SK-N-MC (cell line): ENCODE data around the gene TTBK1.
"Not testable (repeated sequence)": the region's sequence is repeated elsewhere in the genome, so short reads cannot be mapped to it uniquely, and the experiment has no call there.

ENCODE experiments used
- DNase-seq: peaks from one replicate; pipeline ENCODE4 v3.0.0-alpha.2; 2011; ENCODE audit warnings: low read depth, low spot score
- H3K27ac ChIP-seq: fragments of 200-600 bp; sonication (generic); 2 replicates; pipeline ENCODE4 v1.5.1; 2016; ENCODE audit warnings: mixed run types
- H3K36me3 ChIP-seq: fragments of 200-600 bp; sonication (generic); 2 replicates; pipeline ENCODE4 v1.6.1; 2017; ENCODE audit warnings: antibody characterized with exemption, low read length, mixed read lengths; ENCODE audit not compliant: insufficient read depth
- H3K4me3 ChIP-seq: fragments of 200-600 bp; sonication (generic); 2 replicates; pipeline ENCODE4 v1.5.1; 2016
- H3K9ac ChIP-seq: fragments of 200-600 bp; sonication (generic); 2 replicates; pipeline ENCODE4 v1.8.0; 2017; ENCODE audit warnings: mixed run types, mixed read lengths; ENCODE audit not compliant: insufficient read length
- H3K9me3 ChIP-seq: fragments of 200-600 bp; sonication (generic); 2 replicates; pipeline ENCODE4 v1.6.1; 2017; ENCODE audit warnings: low read depth, mild to moderate bottlenecking, antibody characterized with exemption, low read length, moderate library complexity, mixed read lengths
- EZH2 ChIP-seq: fragments of 200-600 bp; sonication (generic); IDR thresholded peaks from one replicate; pipeline ENCODE4 v1.6.1; 2017; ENCODE audit warnings: antibody characterized with exemption
- FOXP2 ChIP-seq: optimal IDR thresholded peaks from 2 replicates; pipeline ENCODE3; 2011; ENCODE audit warnings: mild to moderate bottlenecking, moderate library complexity; ENCODE audit not compliant: insufficient read depth; ENCODE audit errors: extremely low read length, control extremely low read depth
- POLR2AphosphoS5 ChIP-seq: IDR thresholded peaks from 2 replicates; pipeline ENCODE4 v1.6.1; 2012; ENCODE audit warnings: mild to moderate bottlenecking, low read depth, low read length, borderline replicate concordance

TTBK1 gene

GRCh38 chr6:43299338-43300293, 56.3 kb downstream of the TTBK1 start:
- DNase-seq, result no peak
- H3K27ac ChIP-seq, result no peak overlapping the region
- no peak overlapping the region for H3K4me3 ChIP-seq
- no peaks in the 10 kb centered on the region for H3K9me3 ChIP-seq
- TF ChIP-seq POLR2AphosphoS5, result no peak
- TF ChIP-seq FOXP2, result no peak
- no peak for TF ChIP-seq EZH2
- no peak overlapping the region for H3K9ac ChIP-seq
- H3K36me3 ChIP-seq, result no peaks in the 10 kb centered on the region

DNA sequence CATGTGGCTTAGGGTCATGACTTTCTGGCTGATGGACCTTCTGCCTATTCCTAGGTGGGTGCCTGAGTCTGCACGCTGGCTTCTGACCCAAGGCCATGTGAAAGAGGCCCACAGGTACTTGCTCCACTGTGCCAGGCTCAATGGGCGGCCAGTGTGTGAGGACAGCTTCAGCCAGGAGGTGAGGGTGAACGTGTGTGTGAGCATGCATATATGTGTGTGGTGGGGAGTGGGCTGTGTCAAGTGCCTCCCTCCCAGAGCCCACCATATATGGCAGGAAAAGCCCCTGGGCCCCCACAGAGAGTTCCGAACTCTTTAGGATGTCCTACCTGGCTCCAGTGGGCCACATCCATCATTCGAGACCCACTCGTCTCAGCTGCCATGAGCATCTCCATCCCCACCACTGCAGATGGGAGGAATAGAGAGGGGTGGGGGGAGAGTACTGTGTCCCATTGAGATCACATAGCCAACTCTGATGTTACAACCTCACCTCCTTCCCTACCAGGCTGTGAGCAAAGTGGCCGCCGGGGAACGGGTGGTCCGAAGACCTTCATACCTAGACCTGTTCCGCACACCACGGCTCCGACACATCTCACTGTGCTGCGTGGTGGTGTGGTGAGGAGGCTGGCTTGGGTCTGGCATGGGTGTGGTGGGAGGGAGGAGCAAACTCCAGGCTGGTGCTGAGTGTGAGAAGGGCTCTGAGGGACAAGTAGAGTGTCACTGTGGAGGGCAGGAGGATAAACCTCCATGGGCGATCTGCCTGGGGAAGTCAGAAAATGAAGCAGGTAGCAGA, 58.0 kb downstream of the TTBK1 start:
- Histone ChIP-seq H3K27ac (no peak overlapping the region), H3K9me3 (no peaks in the 10 kb centered on the region), H3K4me3 (no peak overlapping the region), H3K36me3 (no peaks in the 10 kb centered on the region), H3K9ac (no peak overlapping the region)
- DNase-seq, result no peak
- no peak for TF ChIP-seq EZH2
- TF ChIP-seq FOXP2, result no peak
- TF ChIP-seq POLR2AphosphoS5, result no peak

DNA sequence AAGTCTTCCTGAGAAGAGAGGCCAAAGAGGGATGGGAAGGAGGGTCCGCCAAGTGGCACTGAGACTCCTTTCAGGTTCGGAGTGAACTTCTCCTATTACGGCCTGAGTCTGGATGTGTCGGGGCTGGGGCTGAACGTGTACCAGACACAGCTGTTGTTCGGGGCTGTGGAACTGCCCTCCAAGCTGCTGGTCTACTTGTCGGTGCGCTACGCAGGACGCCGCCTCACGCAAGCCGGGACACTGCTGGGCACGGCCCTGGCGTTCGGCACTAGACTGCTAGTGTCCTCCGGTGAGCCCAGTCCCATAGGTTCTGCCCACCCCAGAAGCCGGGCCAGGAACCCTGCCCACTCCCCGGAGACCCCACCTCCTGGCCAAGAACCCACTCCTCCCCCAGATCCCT, 58.8 kb downstream of the TTBK1 start:
- Histone ChIP-seq H3K36me3 (no peaks in the 10 kb centered on the region), H3K27ac (no peak overlapping the region), H3K9ac (no peak overlapping the region), H3K4me3 (no peak overlapping the region), H3K9me3 (no peaks in the 10 kb centered on the region)
- no peak for DNase-seq
- no peak for TF ChIP-seq FOXP2
- no peak for TF ChIP-seq POLR2AphosphoS5
- no peak for TF ChIP-seq EZH2

- not testable (repeated sequence) for H3K9me3 ChIP-seq, DNase-seq, H3K4me3 ChIP-seq, H3K9ac ChIP-seq, H3K27ac ChIP-seq, H3K36me3 ChIP-seq
Observed at GRCh38 chr6:43303006-43303405, 59.7 kb downstream of the TTBK1 start.

GRCh38 chr6:43303751-43304331, 60.6 kb downstream of the TTBK1 start:
- Histone ChIP-seq H3K4me3 (no peak overlapping the region), H3K9me3 (no peaks in the 10 kb centered on the region), H3K9ac (no peak overlapping the region), H3K36me3 (no peaks in the 10 kb centered on the region), H3K27ac (no peak overlapping the region)
- no peak for TF ChIP-seq FOXP2
- TF ChIP-seq POLR2AphosphoS5, result no peak
- TF ChIP-seq EZH2, result no peak
- no peak for DNase-seq

DNA sequence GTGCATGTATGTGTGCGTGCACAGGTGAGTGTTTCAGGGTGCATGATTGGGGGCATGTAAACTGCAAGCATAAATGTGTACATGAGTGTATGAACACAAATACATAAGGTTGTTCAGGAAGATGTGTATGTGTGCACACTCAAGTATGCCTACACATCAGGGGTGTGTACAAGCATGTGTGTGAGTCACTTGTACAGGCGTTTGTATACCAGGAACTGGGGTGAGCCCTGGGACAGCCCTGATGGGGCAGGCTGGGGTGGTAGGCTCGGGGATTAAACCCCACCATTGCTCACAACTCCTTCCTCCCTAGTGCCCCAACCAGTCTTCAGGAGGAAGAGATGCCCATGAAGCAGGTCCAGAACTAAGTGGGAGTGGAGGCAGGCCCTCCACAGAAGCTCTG, 61.1 kb downstream of the TTBK1 start:
- no peaks in the 10 kb centered on the region for H3K9me3 ChIP-seq
- no peak for DNase-seq
- no peak overlapping the region for H3K9ac ChIP-seq
- TF ChIP-seq EZH2, result no peak
- TF ChIP-seq POLR2AphosphoS5, result no peak
- TF ChIP-seq FOXP2, result no peak
- no peaks in the 10 kb centered on the region for H3K36me3 ChIP-seq
- H3K27ac ChIP-seq, result no peak overlapping the region
- H3K4me3 ChIP-seq, result no peak overlapping the region

- TF ChIP-seq FOXP2, result no peak
- TF ChIP-seq EZH2, result no peak
- no peak for TF ChIP-seq POLR2AphosphoS5
- DNase-seq, result no peak
- Histone ChIP-seq H3K36me3 (no peaks in the 10 kb centered on the region), H3K4me3 (no peak overlapping the region), H3K9ac (no peak overlapping the region), H3K27ac (no peak overlapping the region), H3K9me3 (no peaks in the 10 kb centered on the region)
Observed at GRCh38 chr6:43304882-43305281, 61.6 kb downstream of the TTBK1 start.

- H3K4me3 ChIP-seq, result no peak overlapping the region
- TF ChIP-seq POLR2AphosphoS5, result no peak
- TF ChIP-seq FOXP2, result no peak
- no peaks in the 10 kb centered on the region for H3K9me3 ChIP-seq
- no peak overlapping the region for H3K9ac ChIP-seq
- no peaks in the 10 kb centered on the region for H3K36me3 ChIP-seq
- no peak for DNase-seq
- H3K27ac ChIP-seq, result no peak overlapping the region
Observed at GRCh38 chr6:43306086-43306485, 62.8 kb downstream of the TTBK1 start.
